ENCODE measurements around the gene FHIT.

The FHIT gene

GRCh38 chr3:60884005-60884404 is 367.2 kb downstream of the FHIT start:
- H3K27me3 Mint-ChIP-seq, result no peaks in the 10 kb centered on the region
- no peak overlapping the region for H3K4me3 Mint-ChIP-seq
- H3K4me1 Mint-ChIP-seq (ENCODE audit: low read depth), result no peaks in the 10 kb centered on the region
- no peaks in the 10 kb centered on the region for H3K36me3 Mint-ChIP-seq (ENCODE audit: low read depth)
- no peak overlapping the region for H3K27ac Mint-ChIP-seq
- DNase-seq, result no peak
- H3K9me3 Mint-ChIP-seq, result peaks cover 22% of the 10 kb centered on the region

GRCh38 chr3:60877188-60877587 is 374.1 kb downstream of the FHIT start:
- Mint-ChIP-seq H3K4me3 (no peak overlapping the region), H3K27me3 (no peaks in the 10 kb centered on the region), H3K27ac (no peak overlapping the region), H3K36me3 (ENCODE audit: low read depth) (no peaks in the 10 kb centered on the region), H3K4me1 (ENCODE audit: low read depth) (no peaks in the 10 kb centered on the region), H3K9me3 (peaks cover 18% of the 10 kb centered on the region)
- no peak for DNase-seq

- Mint-ChIP-seq H3K27me3 (no peaks in the 10 kb centered on the region), H3K9me3 (peaks cover 10% of the 10 kb centered on the region), H3K36me3 (ENCODE audit: low read depth) (no peaks in the 10 kb centered on the region), H3K27ac (no peak overlapping the region), H3K4me3 (no peak overlapping the region), H3K4me1 (ENCODE audit: low read depth) (no peaks in the 10 kb centered on the region)
- no peak for DNase-seq
Measured at GRCh38 chr3:60870396-60870795, 380.9 kb downstream of the FHIT start.

DNA sequence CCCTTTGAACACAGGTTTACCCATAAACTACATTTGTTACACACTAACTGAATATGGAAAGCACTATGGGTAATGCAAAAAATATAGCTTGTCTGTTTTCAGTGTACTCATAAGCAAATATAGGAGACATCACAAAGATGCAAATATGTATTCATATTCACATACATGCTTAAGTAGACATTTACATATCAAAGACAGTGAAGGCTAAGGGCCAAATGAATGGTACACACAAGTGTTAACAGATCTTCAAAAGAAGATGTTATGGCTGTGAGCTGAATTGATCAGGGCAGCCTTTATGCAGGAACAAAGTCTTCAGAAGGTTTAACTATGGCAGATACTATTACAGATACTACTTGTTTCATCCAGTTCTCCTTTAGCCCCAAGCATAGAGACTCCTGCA is 384.1 kb downstream of the FHIT start:
- Mint-ChIP-seq H3K27me3 (no peaks in the 10 kb centered on the region), H3K36me3 (ENCODE audit: low read depth) (no peaks in the 10 kb centered on the region), H3K27ac (no peak overlapping the region), H3K9me3 (peaks cover 12% of the 10 kb centered on the region), H3K4me1 (ENCODE audit: low read depth) (no peaks in the 10 kb centered on the region), H3K4me3 (no peak overlapping the region)
- DNase-seq, result no peak

DNA sequence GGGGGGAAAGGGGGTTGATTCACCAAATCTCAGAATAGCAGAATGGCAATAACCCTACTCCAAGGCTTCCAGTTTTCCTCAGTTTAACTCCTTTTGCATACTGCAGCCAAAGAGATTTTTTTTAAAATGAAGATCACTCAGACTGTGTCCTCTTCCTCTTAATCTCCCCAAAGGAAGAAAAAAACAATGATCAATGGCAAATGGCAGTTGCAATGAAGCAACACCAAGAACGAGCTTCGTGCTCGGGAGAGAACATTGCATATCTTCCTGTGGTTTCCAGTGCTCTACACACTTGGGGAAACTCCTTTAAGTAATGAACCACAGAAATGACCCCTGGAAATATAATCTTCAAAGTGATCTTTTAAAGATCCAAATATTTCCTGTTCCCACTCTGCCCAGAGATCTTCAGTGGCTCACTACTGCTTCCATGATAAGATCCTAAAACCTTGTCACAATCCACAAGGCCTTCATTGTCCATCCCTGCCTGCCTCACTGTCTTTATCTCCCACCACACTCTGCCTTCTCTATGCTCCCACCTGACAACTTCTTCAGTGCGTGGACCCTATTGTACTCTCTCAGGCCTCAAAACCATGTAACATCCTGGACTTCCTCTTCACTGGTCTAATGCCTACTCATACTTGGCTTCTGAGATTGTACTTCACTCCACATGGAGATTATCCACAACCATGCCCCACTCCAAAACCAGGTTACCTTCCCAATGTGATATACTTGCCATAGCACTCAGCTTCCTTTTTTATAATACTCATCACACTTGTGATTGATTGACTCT is 394.8 kb downstream of the FHIT start:
- no peaks in the 10 kb centered on the region for H3K36me3 Mint-ChIP-seq (ENCODE audit: low read depth)
- no peaks in the 10 kb centered on the region for H3K9me3 Mint-ChIP-seq
- H3K27ac Mint-ChIP-seq, result no peak overlapping the region
- no peak for DNase-seq
- H3K27me3 Mint-ChIP-seq, result no peaks in the 10 kb centered on the region
- H3K4me3 Mint-ChIP-seq, result no peak overlapping the region
- no peaks in the 10 kb centered on the region for H3K4me1 Mint-ChIP-seq (ENCODE audit: low read depth)

- Mint-ChIP-seq H3K9me3 (no peaks in the 10 kb centered on the region), H3K4me1 (ENCODE audit: low read depth) (no peaks in the 10 kb centered on the region), H3K36me3 (ENCODE audit: low read depth) (no peaks in the 10 kb centered on the region), H3K27ac (no peak overlapping the region), H3K27me3 (no peaks in the 10 kb centered on the region), H3K4me3 (no peak overlapping the region)
- DNase-seq, result no peak
Measured at GRCh38 chr3:60855250-60855649, 396.0 kb downstream of the FHIT start.

GRCh38 chr3:60854791-60855190 is 396.5 kb downstream of the FHIT start:
- H3K27me3 Mint-ChIP-seq, result no peaks in the 10 kb centered on the region
- H3K9me3 Mint-ChIP-seq, result no peaks in the 10 kb centered on the region
- H3K4me3 Mint-ChIP-seq, result no peak overlapping the region
- no peaks in the 10 kb centered on the region for H3K4me1 Mint-ChIP-seq (ENCODE audit: low read depth)
- H3K36me3 Mint-ChIP-seq (ENCODE audit: low read depth), result no peaks in the 10 kb centered on the region
- no peak for DNase-seq
- no peak overlapping the region for H3K27ac Mint-ChIP-seq

DNA sequence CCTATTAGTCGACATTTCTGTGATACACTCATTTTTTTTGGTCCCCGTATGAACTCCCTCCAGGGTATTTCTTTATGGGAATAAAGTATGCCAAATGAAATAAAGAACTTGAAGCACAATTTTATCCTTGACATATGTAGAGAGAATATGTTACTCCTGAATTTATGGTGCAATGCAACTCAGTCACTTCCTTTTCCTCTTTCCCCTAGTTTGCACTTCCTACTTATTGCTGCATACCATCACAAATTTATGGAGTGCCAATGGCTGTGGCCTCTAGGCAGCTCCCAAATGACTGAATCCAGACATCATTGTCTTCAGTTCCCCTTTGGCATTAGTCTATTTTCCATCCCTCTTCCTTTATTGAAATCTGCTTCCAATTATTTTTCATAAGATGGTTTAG is 403.5 kb downstream of the FHIT start:
- H3K36me3 Mint-ChIP-seq (ENCODE audit: low read depth), result no peaks in the 10 kb centered on the region
- H3K4me3 Mint-ChIP-seq, result no peak overlapping the region
- H3K9me3 Mint-ChIP-seq, result no peaks in the 10 kb centered on the region

GRCh38 chr3:60844256-60844655 is 407.0 kb downstream of the FHIT start:
- no peak overlapping the region for H3K27ac Mint-ChIP-seq
- H3K27me3 Mint-ChIP-seq, result no peaks in the 10 kb centered on the region
- H3K4me3 Mint-ChIP-seq, result no peak overlapping the region
- no peaks in the 10 kb centered on the region for H3K9me3 Mint-ChIP-seq
- H3K4me1 Mint-ChIP-seq (ENCODE audit: low read depth), result no peaks in the 10 kb centered on the region
- H3K36me3 Mint-ChIP-seq (ENCODE audit: low read depth), result no peaks in the 10 kb centered on the region
- no peak for DNase-seq

More for the DNA sequence above, 403.5 kb downstream of the FHIT start:
- no peak overlapping the region for H3K27ac Mint-ChIP-seq
- no peaks in the 10 kb centered on the region for H3K4me1 Mint-ChIP-seq (ENCODE audit: low read depth)
- H3K27me3 Mint-ChIP-seq, result no peaks in the 10 kb centered on the region
- no peak for DNase-seq

DNA sequence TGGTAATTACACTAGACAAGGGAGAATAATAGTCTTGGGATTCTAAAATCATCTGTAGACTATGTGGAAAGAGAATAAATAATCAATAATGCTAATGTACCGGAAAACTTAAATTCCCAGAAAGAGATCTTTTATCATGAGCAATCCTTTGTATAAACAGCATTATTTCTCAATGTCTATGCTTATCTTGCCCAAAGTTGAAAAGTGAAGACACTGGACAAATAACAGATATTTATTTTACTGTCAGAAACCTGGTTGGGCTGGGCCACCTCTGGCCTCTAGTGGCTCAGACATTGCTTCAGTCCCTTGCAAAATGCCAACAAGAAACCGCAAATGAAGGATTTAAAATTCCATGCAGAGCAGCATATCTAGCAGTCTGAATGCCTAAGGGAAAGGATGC is 409.9 kb downstream of the FHIT start:
- Mint-ChIP-seq H3K27me3 (no peaks in the 10 kb centered on the region), H3K4me3 (no peak overlapping the region), H3K4me1 (ENCODE audit: low read depth) (no peaks in the 10 kb centered on the region), H3K36me3 (ENCODE audit: low read depth) (no peaks in the 10 kb centered on the region), H3K27ac (no peak overlapping the region), H3K9me3 (no peaks in the 10 kb centered on the region)
- no peak for DNase-seq

DNA sequence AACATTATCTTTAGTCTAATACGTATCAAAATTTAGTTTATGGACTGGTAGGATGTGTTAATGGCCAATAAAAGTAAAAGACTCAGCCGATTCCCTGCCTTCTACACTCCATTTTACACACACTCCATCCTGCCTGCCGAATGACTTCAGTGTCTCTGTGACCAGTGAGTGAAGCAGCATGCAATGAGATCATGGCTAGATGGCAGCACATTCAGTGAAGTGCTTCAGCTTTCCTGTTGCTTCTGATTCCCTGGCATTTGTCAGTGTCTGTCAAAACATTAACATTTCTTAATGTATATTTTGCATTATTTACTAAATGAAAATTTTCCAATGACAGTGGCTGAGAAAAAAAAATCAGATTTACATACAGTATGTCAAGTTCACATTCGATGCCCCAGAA is 412.0 kb downstream of the FHIT start:
- Mint-ChIP-seq H3K9me3 (no peaks in the 10 kb centered on the region), H3K4me1 (ENCODE audit: low read depth) (no peaks in the 10 kb centered on the region), H3K27me3 (no peaks in the 10 kb centered on the region), H3K4me3 (no peak overlapping the region), H3K36me3 (ENCODE audit: low read depth) (no peaks in the 10 kb centered on the region), H3K27ac (no peak overlapping the region)
- DNase-seq, result no peak

- no peak for DNase-seq
- H3K36me3 Mint-ChIP-seq (ENCODE audit: low read depth), result no peaks in the 10 kb centered on the region
- H3K27ac Mint-ChIP-seq, result no peak overlapping the region
- H3K4me3 Mint-ChIP-seq, result no peak overlapping the region
- H3K27me3 Mint-ChIP-seq, result no peaks in the 10 kb centered on the region
- no peaks in the 10 kb centered on the region for H3K4me1 Mint-ChIP-seq (ENCODE audit: low read depth)
- H3K9me3 Mint-ChIP-seq, result no peaks in the 10 kb centered on the region
Measured at GRCh38 chr3:60835796-60836195, 415.5 kb downstream of the FHIT start.

DNA sequence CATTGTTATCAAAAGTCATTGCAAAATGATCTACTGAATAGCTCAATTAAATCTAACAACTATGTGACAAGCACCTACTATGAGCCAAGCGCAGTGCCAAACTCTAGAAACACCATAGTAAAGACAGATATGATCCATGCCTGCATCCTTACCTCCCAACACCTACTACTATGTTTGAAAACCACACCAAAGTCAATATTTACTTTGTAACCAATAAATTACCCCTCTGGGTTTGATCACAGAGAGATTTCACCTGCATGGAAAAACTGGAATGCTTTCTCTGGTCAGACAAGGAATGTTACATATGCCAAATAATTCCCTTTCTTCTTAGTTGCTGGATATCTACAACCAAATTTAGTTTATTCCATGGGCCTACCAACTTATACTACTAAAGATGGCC is 422.2 kb downstream of the FHIT start:
- H3K4me1 Mint-ChIP-seq (ENCODE audit: low read depth), result no peaks in the 10 kb centered on the region
- no peak for DNase-seq
- no peaks in the 10 kb centered on the region for H3K36me3 Mint-ChIP-seq (ENCODE audit: low read depth)
- H3K27ac Mint-ChIP-seq, result no peak overlapping the region
- H3K4me3 Mint-ChIP-seq, result no peak overlapping the region
- peaks cover 8% of the 10 kb centered on the region for H3K9me3 Mint-ChIP-seq
- H3K27me3 Mint-ChIP-seq, result no peaks in the 10 kb centered on the region

GRCh38 chr3:60827666-60828065 is 423.6 kb downstream of the FHIT start:
- Mint-ChIP-seq H3K4me1 (ENCODE audit: low read depth) (no peaks in the 10 kb centered on the region), H3K27me3 (no peaks in the 10 kb centered on the region), H3K27ac (no peak overlapping the region), H3K36me3 (ENCODE audit: low read depth) (no peaks in the 10 kb centered on the region), H3K9me3 (peaks cover 8% of the 10 kb centered on the region), H3K4me3 (no peak overlapping the region)
- no peak for DNase-seq

DNA sequence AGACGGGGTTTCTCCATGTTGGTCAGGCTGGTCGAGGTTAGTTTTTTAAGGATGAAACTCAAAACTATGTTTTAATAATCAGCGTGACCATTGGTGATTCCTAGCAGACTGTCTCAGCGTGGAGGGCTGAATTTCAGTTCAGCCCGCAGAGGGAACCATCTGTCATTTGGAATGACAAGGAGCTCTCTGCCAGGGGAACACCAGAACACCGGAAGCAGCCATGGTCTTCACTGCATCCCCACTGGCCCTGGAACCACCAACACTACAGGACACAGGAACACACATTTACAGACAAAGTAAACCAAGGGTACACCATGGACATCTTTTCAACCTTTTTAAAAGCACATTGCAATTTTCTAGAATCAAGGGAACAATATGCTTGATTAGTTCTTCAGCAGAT is 424.7 kb downstream of the FHIT start:
- Mint-ChIP-seq H3K27me3 (no peaks in the 10 kb centered on the region), H3K9me3 (peaks cover 8% of the 10 kb centered on the region), H3K4me1 (ENCODE audit: low read depth) (no peaks in the 10 kb centered on the region), H3K4me3 (no peak overlapping the region), H3K27ac (no peak overlapping the region), H3K36me3 (ENCODE audit: low read depth) (no peaks in the 10 kb centered on the region)
- DNase-seq, result no peak

DNA sequence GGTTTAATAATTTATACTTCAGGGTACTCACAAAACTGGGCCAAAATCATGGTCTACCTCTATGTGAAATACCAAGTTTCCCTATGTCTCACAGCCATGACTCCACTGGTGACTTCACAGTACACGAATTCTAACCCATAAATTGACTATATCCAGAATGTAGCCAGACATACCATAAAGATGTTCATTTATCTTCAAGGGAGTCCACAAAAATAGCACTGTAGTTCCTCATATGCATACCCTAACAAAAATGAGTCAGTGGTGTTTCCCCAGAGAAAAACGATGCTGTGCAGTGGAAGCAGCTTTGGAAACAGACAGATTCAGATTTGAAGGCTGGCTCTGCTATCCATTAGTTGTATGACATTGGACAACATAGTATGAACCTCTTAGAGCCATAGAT is 438.8 kb downstream of the FHIT start:
- no peaks in the 10 kb centered on the region for H3K27me3 Mint-ChIP-seq

More for the DNA sequence above, 438.8 kb downstream of the FHIT start:
- no peak for DNase-seq
- Mint-ChIP-seq H3K27ac (no peak overlapping the region), H3K4me1 (ENCODE audit: low read depth) (no peaks in the 10 kb centered on the region), H3K36me3 (ENCODE audit: low read depth) (no peaks in the 10 kb centered on the region), H3K9me3 (peaks cover 7% of the 10 kb centered on the region), H3K4me3 (no peak overlapping the region)

Data from activated T-cell treated with anti-CD3 and anti-CD28 coated beads, Interleukin-2, amount 50 U/mL, for 24 hours (primary cell).